ENCODE data around the gene POLR1G.
"Not testable (repeated sequence)": the region's sequence is repeated elsewhere in the genome, so short reads cannot be mapped to it uniquely, and the experiment has no call there.

The POLR1G gene

DNA sequence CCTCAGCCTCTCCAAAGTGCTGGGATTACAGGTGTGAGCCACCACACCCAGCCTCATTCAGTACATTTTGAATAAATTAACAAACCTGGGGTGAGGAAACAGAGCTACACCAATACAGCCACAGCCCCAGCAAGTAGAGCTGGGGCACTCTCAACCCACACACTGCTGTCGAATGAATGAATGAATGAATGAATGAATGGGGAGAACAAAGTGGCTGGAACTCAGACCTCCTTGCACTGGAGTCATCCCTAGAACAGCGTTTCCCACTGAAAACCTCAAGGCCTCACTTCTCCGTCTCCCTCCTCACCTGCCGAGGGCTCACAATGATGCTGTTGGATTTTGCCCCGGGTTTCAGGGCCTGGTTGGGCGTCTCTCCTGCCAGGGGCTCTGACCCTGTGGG lies 14.4 kb downstream of the POLR1G start:
- no peak for DNase-seq

DNA sequence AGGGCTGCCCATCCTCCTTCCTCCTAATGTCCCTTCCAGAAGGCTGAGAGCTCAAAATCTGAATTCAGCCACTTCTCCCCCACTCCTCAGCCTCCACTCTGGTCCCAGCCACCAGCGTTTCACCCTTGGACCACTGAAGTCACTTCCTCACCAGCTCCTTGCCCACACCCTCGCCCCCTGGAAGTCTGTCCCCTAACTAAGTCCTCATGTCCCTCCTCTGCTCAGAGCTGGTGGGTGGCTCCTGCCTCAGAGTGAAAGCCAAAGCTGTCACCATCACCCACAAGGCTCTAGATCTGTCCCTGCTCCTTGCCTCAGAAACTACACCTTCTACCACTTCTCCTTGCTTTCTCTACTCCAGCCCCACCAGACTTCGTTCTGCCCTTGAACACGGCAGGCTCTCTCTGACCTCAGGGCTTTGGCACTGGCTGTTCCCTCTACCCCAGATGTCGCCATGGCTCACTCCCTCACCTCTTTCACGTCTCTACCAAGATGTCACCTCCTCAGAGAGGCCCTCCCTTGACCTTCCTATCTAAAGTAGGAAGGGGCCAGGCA lies 15.6 kb downstream of the POLR1G start:
- no peak for DNase-seq

- no peak for DNase-seq
Observed at GRCh38 chr19:45423033-45423588, 16.7 kb downstream of the POLR1G start.

GRCh38 chr19:45423589-45424190 lies 17.2 kb downstream of the POLR1G start, which contains the start of gene ERCC1:
ERCC1 (minus strand) TSS chr19:45423917; CDS start chr19:45423374, 543 bp downstream.
- peak; percentile 95 for DNase-seq

GRCh38 chr19:45424191-45425058 lies 18.0 kb downstream of the POLR1G start:
- DNase-seq = peak; percentile 94

- peak; percentile 70 for DNase-seq
Observed at GRCh38 chr19:45428384-45429231, 22.2 kb downstream of the POLR1G start.

DNA sequence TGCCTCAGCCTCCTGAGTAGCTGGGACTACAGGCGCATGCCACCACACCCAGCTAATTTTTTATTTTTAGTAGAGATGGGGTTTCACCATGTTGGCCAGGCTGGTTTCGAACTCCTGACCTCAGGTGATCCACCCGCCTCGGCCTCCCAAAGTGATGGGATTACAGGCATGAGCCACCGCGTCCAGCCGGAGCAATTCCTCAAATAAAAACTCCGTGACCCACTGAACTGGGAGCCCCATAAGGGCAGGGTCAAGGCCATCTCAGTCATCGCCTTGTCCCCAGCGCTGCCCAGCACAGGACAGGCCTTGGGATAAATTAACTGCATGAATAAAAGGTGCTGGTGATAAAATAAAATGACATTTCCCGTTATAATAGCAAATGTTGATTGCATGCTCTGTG lies 23.5 kb downstream of the POLR1G start:
- not testable (repeated sequence) for DNase-seq

GRCh38 chr19:45431008-45431407 lies 24.6 kb downstream of the POLR1G start:
- peak; percentile 79 for DNase-seq

- DNase-seq = not testable (repeated sequence)
Observed at GRCh38 chr19:45432543-45432942, 26.1 kb downstream of the POLR1G start.

GRCh38 chr19:45437328-45437727 lies 30.9 kb downstream of the POLR1G start:
- no peak for DNase-seq

DNA sequence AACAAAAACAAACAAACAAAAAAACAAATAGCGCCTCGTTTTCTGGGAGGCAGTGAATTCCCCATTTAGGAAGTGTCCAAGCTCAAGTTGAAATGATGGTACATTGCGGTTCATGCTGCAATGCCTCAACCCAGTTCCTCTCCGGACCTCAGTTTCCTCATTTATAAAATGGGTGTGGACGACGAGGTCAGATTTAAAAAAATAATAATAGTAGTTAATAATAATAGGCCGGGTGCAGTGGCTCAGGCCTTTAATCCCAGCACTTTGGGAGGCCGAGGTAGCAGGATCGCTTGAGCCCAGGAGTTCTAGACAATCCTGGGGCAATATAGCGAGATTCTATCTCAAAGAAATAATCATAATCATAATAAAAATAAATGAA lies 32.7 kb downstream of the POLR1G start:
- DNase-seq = no peak

DNA sequence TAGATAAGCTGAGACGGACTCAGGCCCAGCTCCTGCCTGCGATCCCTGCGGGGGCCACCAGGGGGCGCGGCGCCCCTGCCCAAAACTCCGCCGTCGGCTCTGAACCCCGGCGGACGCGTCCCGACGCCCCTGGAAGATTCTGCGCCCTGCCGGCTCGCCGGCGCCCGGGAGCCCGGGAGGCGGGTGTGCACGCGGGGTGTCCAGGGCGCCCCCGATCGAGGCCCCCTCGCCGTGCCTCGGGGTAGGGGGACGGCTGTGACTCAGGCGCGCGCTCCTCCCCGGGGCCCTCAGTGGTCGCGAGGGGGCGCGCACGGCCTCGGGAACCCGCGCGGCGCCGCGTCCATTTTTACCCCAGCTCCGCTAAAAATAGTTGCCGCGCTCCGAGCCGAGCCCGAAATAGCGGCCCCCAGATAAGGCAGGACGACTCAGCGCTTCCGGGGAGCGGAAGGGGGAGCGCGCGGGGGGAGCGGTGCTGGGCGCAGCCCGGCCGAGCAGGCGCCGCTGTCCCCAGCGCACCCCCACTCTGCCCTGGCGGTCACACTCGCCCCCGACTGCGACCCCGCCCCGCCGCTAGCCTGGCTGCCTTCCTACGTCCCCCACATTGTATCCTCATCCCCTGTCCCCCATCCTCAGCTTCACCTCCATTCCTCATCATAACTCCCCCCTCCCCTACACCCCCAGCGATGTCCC lies 33.3 kb downstream of the POLR1G start:
- peak; percentile 85 for DNase-seq

GRCh38 chr19:45440259-45440638 lies 33.8 kb downstream of the POLR1G start:
- no peak for DNase-seq

DNA sequence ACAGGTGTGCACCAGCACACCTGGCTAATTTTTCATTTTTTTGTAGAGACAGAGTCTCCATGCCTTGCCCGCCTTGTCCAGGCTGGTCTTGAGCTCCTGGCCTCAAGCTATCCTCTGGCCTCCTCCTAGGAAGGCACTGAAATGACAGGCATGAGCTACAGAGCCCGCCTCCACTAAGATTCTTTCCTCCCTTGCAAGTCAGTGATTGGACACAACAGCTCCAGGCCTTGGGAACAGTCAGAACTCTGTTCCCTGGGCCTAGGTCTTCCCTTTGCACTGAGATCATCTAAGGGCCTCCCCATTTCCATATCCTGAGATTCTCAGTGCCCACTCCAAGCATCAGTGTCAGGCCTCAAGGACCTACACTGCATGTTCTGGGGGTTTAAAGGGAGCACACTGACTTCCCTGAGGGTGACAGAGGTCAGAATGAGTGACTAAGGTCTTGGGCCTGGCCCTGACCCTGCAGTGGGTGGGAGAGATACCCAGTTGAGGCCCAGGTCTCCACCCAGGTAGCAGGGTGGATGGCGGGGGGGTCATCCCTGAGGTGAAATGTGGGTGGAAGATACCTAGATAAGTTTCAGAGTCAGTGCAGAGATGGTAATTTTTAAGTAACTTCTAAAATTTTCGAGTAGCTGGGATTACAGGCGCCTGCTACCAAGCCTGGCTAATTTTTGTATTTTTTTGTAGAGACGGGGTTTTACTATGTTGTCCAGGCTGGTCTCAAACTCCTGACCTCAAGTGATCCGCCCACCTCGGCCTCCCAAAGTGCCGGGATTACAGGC lies 34.6 kb downstream of the POLR1G start:
- DNase-seq = peak; percentile 50

DNA sequence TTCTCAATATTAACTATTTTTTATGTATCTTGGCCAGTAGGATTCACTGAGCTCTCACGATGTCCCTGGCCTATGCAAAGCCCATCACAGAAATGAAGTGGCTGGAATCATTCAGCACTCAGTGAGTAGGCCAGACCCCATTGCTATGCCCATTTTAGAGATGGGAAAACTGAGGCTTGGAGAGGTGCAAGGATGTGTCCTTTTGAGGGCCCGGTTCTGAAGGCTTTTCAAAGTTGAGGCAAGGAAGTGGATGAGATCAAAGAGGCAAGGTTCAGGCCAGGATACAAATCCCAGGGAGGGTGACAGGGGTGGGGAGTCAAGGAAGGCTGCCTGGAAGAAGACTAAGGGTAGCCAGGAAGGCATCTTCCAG lies 35.9 kb downstream of the POLR1G start:
- no peak for DNase-seq

- DNase-seq = peak; percentile 49
Observed at GRCh38 chr19:45442778-45443461, 36.5 kb downstream of the POLR1G start.

- peak; percentile 89 for DNase-seq
Observed at GRCh38 chr19:45443462-45444317, 37.2 kb downstream of the POLR1G start.

DNA sequence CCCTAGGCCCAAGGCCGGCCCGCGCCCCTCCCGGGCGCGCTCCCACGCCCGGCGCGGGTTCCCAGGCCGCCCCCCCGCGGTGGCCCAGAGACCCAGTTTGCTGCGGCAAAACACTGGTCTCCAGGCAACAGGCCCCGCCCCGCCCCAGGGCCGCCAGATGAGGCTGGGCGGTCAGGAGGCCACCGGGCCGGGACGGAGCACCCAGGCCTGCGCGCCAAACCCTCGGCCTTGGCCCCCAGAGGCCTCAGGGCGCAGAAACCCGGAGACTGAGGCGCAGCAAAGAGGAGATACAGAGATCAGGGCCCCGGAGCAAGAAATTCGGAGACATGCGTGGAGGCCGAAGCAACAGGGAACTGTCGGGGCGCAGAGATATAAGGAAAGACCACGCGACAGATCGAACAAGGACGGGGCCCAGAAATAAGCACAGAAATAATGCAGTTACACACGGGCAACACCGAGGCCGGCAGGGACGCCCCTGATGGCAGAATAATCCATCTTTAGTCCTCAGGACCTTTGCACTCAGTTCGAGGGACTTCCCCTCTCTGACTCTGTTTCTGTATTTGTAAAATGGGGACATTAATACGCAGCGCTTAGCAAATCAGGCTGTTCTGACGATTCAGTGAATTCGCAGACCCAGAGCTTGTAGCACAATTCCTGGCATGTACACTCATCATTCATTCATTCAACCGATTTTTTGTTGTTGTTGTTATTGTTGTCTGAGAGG lies 38.0 kb downstream of the POLR1G start:
- peak; percentile 67 for DNase-seq

- DNase-seq = no peak
Observed at GRCh38 chr19:45445139-45445538, 38.7 kb downstream of the POLR1G start.

All from fibroblast of skin of abdomen (primary cell).